GM18907 (cell line): ENCODE data around the gene FUCA1.
"Not testable (repeated sequence)": the region's sequence is repeated elsewhere in the genome, so short reads cannot be mapped to it uniquely, and the experiment has no call there.

Experiments used
- ATAC-seq: cut with Tn5 transposase; IDR thresholded peaks from one replicate; pipeline ENCODE4 v1.9.1; 2021; ENCODE audit warnings: mild to moderate bottlenecking, moderate library complexity; ENCODE audit not compliant: unreplicated experiment

FUCA1 gene

GRCh38 chr1:23867895-23868556 lies at the start of gene FUCA1:
TSS of gene FUCA1 (minus strand) at chr1:23868290. CDS start at chr1:23868286, 4 bp downstream.
- ATAC-seq, result peak; percentile 87

GRCh38 chr1:23916209-23917131 lies 48.4 kb upstream of the FUCA1 start:
- ATAC-seq, result peak; percentile 63

GRCh38 chr1:23915466-23915865 lies 47.4 kb upstream of the FUCA1 start:
- ATAC-seq, result no peak

GRCh38 chr1:23914921-23915320 lies 46.8 kb upstream of the FUCA1 start:
- no peak for ATAC-seq

GRCh38 chr1:23913212-23913880 lies 45.3 kb upstream of the FUCA1 start, which contains the start of gene CNR2:
TSS of gene CNR2 (minus strand) at chr1:23913362. CDS start at chr1:23875617, 37,745 bp downstream.
- ATAC-seq, result no peak

GRCh38 chr1:23911921-23912320 lies 43.8 kb upstream of the FUCA1 start:
- ATAC-seq, result no peak

- no peak for ATAC-seq
Measured at GRCh38 chr1:23910553-23911246, 42.6 kb upstream of the FUCA1 start.

- ATAC-seq, result no peak
Measured at GRCh38 chr1:23910144-23910543, 42.1 kb upstream of the FUCA1 start.

- ATAC-seq, result no peak
Measured at GRCh38 chr1:23909412-23909811, 41.3 kb upstream of the FUCA1 start.

GRCh38 chr1:23908453-23909341 lies 40.6 kb upstream of the FUCA1 start:
- no peak for ATAC-seq

- no peak for ATAC-seq
Measured at GRCh38 chr1:23906731-23907130, 38.6 kb upstream of the FUCA1 start.

GRCh38 chr1:23905461-23906025 lies 37.5 kb upstream of the FUCA1 start:
- no peak for ATAC-seq

GRCh38 chr1:23904748-23905357 lies 36.8 kb upstream of the FUCA1 start:
- peak; percentile 44 for ATAC-seq

- no peak for ATAC-seq
Measured at GRCh38 chr1:23903754-23904153, 35.7 kb upstream of the FUCA1 start.

- no peak for ATAC-seq
Measured at GRCh38 chr1:23902321-23903278, 34.5 kb upstream of the FUCA1 start.

GRCh38 chr1:23900017-23900416 lies 31.9 kb upstream of the FUCA1 start:
- ATAC-seq, result not testable (repeated sequence)

GRCh38 chr1:23899070-23899469 lies 31.0 kb upstream of the FUCA1 start:
- ATAC-seq, result no peak

GRCh38 chr1:23897083-23897482 lies 29.0 kb upstream of the FUCA1 start:
- no peak for ATAC-seq
